ENCODE results near the gene MDK.

GRCh38 chr11:46377290-46377689 is 4.2 kb upstream of the MDK start:
- TF ChIP-seq SIN3A (IDR thresholded peaks at IDR 0.05; ENCODE audit: borderline replicate concordance, insufficient read depth, low read length) (no peak), TAF1 (IDR thresholded peaks at IDR 0.05; ENCODE audit: borderline replicate concordance, insufficient read depth, low read length) (no peak), POLR2AphosphoS5 (IDR thresholded peaks at IDR 0.05; ENCODE audit: low read depth, low read length) (no peak), REST (IDR thresholded peaks at IDR 0.05; ENCODE audit: insufficient read depth in 1 of 2, low read depth in 2 of 2, low read length in 2 of 2) (no peak)

Data from PFSK-1 (cell line).